ENCODE results near the gene ATP5F1C. TPM values are rescaled to one million over a fixed set of nuclear protein-coding genes. Genes with fewer than 3 reads are reported as not detected.

ATP5F1C gene
- total RNA-seq, 1 experiment from 2014 or later: 280 TPM

DNA sequence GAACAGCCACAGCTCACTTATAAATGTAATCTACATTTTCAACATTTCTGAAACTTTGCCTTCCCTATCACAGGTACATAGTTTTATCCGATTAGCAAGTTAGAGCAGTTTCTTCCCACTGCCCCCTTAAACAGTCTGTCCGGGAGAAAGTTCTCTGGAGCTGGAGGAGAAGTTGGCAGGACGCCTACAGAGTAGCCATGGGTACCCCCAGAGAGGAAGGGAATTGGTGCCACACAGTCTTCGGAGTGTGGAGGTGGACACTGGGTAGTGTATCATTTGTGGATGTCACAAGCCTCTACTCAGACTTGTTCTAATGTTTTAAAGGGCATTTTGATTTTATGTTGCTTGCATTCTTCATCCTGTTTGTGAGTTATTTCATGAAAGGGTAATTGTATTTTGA lies 69.3 kb downstream of the ATP5F1C start:
- Mint-ChIP-seq H3K4me3 (no peak overlapping the region), H3K4me1 (peaks cover 15 to 17% of the 10 kb centered on the region in 2 experiments), H3K27ac (peak overlapping the region in 1 of 3 experiments; percentile 66; a peak in 1 of 7 replicates), H3K36me3 (ENCODE audit: insufficient read depth in 1 of 3, low read depth in 3 of 3) (peaks cover 23 to 26% (median 25%) of the 10 kb centered on the region in 3 experiments), H3K27me3 (ENCODE audit: low read depth) (no peaks in the 10 kb centered on the region), H3K9me3 (peaks cover 26 to 28% of the 10 kb centered on the region in 2 experiments)
- Histone ChIP-seq H3K79me1 (ENCODE audit: insufficient read depth, low read depth, low read length, poor library complexity, severe bottlenecking) (no peaks in the 10 kb centered on the region), H3K9me3 (ENCODE audit: control insufficient read depth, low read depth, low read length) (no peaks in the 10 kb centered on the region), H2BK15ac (ENCODE audit: low read depth, low read length) (no peak overlapping the region), H3K4me1 (ENCODE audit: insufficient read depth, low read length) (peaks cover 6% of the 10 kb centered on the region; the same call in 1 of the 2 replicates), H3K14ac (ENCODE audit: insufficient read depth, low read length) (no peak overlapping the region), H2BK5ac (ENCODE audit: insufficient read length, low read length) (no peak overlapping the region), H3K4ac (ENCODE audit: low read depth, low read length) (no peak overlapping the region), H4K5ac (ENCODE audit: insufficient read length, low read depth, low read length) (no peak overlapping the region), H4K20me1 (ENCODE audit: control insufficient read depth, insufficient read depth, insufficient read length) (no peaks in the 10 kb centered on the region), H3K27ac (ENCODE audit: insufficient read length, low read depth, low read length) (no peak overlapping the region), H3K56ac (ENCODE audit: insufficient read length, low read depth, low read length) (no peak overlapping the region), H2AK5ac (ENCODE audit: insufficient read length, low read length) (no peak overlapping the region), H3K23ac (ENCODE audit: insufficient read length, low read depth, low read length) (no peak overlapping the region), H2AFZ (ENCODE audit: low read length) (no peak overlapping the region), H3T11ph (ENCODE audit: low read length) (no peak overlapping the region), H2BK20ac (ENCODE audit: low read depth, low read length, poor library complexity, severe bottlenecking) (no peak overlapping the region), H4K91ac (ENCODE audit: insufficient read length, low read depth, low read length) (no peak overlapping the region), H3K9ac (ENCODE audit: extremely low read depth, insufficient read length, low read length) (no peak overlapping the region), H2BK12ac (ENCODE audit: insufficient read length, low read depth, low read length) (no peak overlapping the region), H3K79me2 (ENCODE audit: insufficient read depth, low read length) (no peaks in the 10 kb centered on the region; the same call in 1 of the 2 replicates), H3K4me2 (ENCODE audit: insufficient read depth, insufficient read length, low read length) (no peak overlapping the region), H2BK120ac (ENCODE audit: low read depth, low read length, poor library complexity, severe bottlenecking) (no peak overlapping the region), H3K18ac (ENCODE audit: insufficient read length, low read depth, low read length) (no peak overlapping the region), H3K27me3 (ENCODE audit: insufficient read depth, low read length) (no peaks in the 10 kb centered on the region), H4K8ac (replicated peaks; ENCODE audit: insufficient read length, low read depth, low read length) (no peak overlapping the region), H3K23me2 (ENCODE audit: insufficient read length, low read depth, low read length, poor library complexity, severe bottlenecking) (no peaks in the 10 kb centered on the region)
- no peak for DNase-seq
- TF ChIP-seq, protein P1, sequence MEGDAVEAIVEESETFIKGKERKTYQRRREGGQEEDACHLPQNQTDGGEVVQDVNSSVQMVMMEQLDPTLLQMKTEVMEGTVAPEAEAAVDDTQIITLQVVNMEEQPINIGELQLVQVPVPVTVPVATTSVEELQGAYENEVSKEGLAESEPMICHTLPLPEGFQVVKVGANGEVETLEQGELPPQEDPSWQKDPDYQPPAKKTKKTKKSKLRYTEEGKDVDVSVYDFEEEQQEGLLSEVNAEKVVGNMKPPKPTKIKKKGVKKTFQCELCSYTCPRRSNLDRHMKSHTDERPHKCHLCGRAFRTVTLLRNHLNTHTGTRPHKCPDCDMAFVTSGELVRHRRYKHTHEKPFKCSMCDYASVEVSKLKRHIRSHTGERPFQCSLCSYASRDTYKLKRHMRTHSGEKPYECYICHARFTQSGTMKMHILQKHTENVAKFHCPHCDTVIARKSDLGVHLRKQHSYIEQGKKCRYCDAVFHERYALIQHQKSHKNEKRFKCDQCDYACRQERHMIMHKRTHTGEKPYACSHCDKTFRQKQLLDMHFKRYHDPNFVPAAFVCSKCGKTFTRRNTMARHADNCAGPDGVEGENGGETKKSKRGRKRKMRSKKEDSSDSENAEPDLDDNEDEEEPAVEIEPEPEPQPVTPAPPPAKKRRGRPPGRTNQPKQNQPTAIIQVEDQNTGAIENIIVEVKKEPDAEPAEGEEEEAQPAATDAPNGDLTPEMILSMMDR (conservative IDR thresholded peaks at IDR 0.05): no peak
- WGBS (ENCODE audit: extremely low coverage, insufficient read length, low lambda C conversion rate): no CpG with 5 or more reads among the region's 4 CpGs

Other genes with a start within 250 kb of the ATP5F1C start
- gene ITIH5, start 121.2 kb upstream of the ATP5F1C start, total RNA-seq (2021): 1.1 and 1.3 TPM in 2 replicates
- gene ITIH2, start 84.9 kb upstream of the ATP5F1C start, total RNA-seq (2021): not detected in 2 replicates
- 20.9 and 23.4 TPM in 2 replicates for gene KIN, start 184 bp upstream of the ATP5F1C start, total RNA-seq (2021)
- gene TAF3, start 30.3 kb downstream of the ATP5F1C start, total RNA-seq (2021): 10.1 and 10.2 TPM in 2 replicates

Data from H9 (cell line).